Neural cell (in vitro differentiated cells): Measurements from ENCODE around the gene SLC29A3.

Source experiments
- EP300 ChIP-seq: fragments of 450-650 bp; conservative IDR thresholded peaks from 2 replicates; pipeline ENCODE4 v1.6.1; 2014; ENCODE audit warnings: antibody characterized with exemption, mild to moderate bottlenecking, moderate library complexity; ENCODE audit not compliant: poor library complexity, severe bottlenecking
- EZH2 ChIP-seq: fragments of 200-600, 300-800 bp; shearing (Covaris generic), sonication (generic); IDR thresholded peaks from 2 replicates; pipeline ENCODE4 v1.6.1; 2014; ENCODE audit warnings: antibody characterized with exemption, low read length, borderline replicate concordance, mild to moderate bottlenecking; ENCODE audit not compliant: insufficient read depth, poor library complexity, severe bottlenecking
- MXI1 ChIP-seq: fragments of 450-650 bp; conservative IDR thresholded peaks from 2 replicates; pipeline ENCODE4 v1.6.1; 2014; ENCODE audit warnings: antibody characterized with exemption, mild to moderate bottlenecking; ENCODE audit not compliant: poor library complexity, severe bottlenecking
- POLR2AphosphoS5 ChIP-seq: IDR thresholded peaks from 2 replicates; pipeline ENCODE4 v1.6.1; 2012
- RAD21 ChIP-seq: fragments of 450-650 bp; conservative IDR thresholded peaks from 2 replicates; pipeline ENCODE4 v1.6.1; 2014; ENCODE audit warnings: antibody characterized with exemption, mild to moderate bottlenecking, moderate library complexity
- SMC3 ChIP-seq: fragments of 450-650 bp; conservative IDR thresholded peaks from 2 replicates; pipeline ENCODE4 v1.6.1; 2014; ENCODE audit warnings: antibody characterized with exemption, mild to moderate bottlenecking, moderate library complexity; ENCODE audit not compliant: poor library complexity
- TAF1 ChIP-seq: IDR thresholded peaks from 2 replicates; pipeline ENCODE4 v1.6.1; 2012; ENCODE audit warnings: low read depth
- TF ChIP-seq, protein P1 (sequence below): IDR thresholded peaks from 2 replicates; pipeline ENCODE4 v1.6.1; 2012; ENCODE audit warnings: borderline replicate concordance
- TF ChIP-seq, protein P2 (sequence below): fragments of 450-650 bp; IDR thresholded peaks from 2 replicates; pipeline ENCODE4 v1.5.1; 2014; ENCODE audit warnings: antibody characterized with exemption, mild to moderate bottlenecking, moderate library complexity; ENCODE audit not compliant: poor library complexity, severe bottlenecking

DNA sequence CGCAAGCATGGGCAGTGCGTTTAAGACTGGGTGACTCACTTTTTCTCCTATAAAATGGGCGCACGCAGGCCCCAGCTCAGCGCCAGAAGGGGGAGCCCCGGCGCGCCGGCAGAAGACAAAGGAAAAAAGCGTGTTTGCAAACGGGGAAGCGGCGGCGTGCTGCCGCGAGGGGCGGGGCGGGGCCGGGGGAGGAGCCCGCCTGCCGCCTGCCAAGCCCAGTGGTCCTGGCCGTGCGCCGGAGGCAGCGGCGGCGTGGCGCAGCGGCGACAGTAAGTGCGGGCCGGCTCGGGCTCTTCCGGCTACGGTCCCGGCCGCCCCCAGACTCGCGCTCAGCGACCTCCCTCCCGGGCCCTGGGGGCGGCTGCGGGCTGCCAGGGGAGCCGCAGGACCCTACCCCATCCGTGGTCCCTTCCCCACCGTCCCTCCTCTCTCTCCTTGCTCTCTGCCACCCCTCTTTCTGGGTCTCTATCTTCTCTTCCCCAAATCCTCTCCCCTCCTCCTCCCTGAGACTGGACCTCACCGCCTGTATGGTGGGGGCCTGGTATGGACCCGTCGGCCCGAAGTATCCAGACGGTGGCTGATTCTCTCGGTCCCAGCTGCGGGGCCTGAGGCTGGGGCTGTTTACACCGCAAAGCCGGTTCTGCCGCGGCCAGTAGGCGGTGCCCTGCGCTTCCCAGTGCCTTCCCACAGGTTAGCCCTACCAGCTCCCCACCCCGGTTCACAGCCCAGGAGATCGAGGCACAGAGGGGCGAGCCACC, at the start of gene SLC29A3:
- TF ChIP-seq EZH2, result no peak
- TF ChIP-seq EP300, result no peak
- TF ChIP-seq, protein P1, sequence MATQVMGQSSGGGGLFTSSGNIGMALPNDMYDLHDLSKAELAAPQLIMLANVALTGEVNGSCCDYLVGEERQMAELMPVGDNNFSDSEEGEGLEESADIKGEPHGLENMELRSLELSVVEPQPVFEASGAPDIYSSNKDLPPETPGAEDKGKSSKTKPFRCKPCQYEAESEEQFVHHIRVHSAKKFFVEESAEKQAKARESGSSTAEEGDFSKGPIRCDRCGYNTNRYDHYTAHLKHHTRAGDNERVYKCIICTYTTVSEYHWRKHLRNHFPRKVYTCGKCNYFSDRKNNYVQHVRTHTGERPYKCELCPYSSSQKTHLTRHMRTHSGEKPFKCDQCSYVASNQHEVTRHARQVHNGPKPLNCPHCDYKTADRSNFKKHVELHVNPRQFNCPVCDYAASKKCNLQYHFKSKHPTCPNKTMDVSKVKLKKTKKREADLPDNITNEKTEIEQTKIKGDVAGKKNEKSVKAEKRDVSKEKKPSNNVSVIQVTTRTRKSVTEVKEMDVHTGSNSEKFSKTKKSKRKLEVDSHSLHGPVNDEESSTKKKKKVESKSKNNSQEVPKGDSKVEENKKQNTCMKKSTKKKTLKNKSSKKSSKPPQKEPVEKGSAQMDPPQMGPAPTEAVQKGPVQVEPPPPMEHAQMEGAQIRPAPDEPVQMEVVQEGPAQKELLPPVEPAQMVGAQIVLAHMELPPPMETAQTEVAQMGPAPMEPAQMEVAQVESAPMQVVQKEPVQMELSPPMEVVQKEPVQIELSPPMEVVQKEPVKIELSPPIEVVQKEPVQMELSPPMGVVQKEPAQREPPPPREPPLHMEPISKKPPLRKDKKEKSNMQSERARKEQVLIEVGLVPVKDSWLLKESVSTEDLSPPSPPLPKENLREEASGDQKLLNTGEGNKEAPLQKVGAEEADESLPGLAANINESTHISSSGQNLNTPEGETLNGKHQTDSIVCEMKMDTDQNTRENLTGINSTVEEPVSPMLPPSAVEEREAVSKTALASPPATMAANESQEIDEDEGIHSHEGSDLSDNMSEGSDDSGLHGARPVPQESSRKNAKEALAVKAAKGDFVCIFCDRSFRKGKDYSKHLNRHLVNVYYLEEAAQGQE, result no peak
- TF ChIP-seq, protein P2, sequence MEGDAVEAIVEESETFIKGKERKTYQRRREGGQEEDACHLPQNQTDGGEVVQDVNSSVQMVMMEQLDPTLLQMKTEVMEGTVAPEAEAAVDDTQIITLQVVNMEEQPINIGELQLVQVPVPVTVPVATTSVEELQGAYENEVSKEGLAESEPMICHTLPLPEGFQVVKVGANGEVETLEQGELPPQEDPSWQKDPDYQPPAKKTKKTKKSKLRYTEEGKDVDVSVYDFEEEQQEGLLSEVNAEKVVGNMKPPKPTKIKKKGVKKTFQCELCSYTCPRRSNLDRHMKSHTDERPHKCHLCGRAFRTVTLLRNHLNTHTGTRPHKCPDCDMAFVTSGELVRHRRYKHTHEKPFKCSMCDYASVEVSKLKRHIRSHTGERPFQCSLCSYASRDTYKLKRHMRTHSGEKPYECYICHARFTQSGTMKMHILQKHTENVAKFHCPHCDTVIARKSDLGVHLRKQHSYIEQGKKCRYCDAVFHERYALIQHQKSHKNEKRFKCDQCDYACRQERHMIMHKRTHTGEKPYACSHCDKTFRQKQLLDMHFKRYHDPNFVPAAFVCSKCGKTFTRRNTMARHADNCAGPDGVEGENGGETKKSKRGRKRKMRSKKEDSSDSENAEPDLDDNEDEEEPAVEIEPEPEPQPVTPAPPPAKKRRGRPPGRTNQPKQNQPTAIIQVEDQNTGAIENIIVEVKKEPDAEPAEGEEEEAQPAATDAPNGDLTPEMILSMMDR, result peak; percentile 83
- TF ChIP-seq TAF1, result no peak
- peak; percentile 68 for TF ChIP-seq MXI1
- TF ChIP-seq SMC3, result peak; percentile 78
- TF ChIP-seq POLR2AphosphoS5, result peak; percentile 70
- TF ChIP-seq RAD21, result peak; percentile 76
